Naive thymus-derived CD8-positive, alpha-beta T cell (primary cell): ENCODE measurements around the gene RAPGEF1. TPM values are rescaled to one million over a fixed set of nuclear protein-coding genes. Genes with fewer than 3 reads are reported as not detected.

Source experiments
- ATAC-seq, 2 donors: fragments of 150-1000 bp; cut with Tn5 transposase in 1 of 2; sonication (Bioruptor Pico), chemical (Tn5 transposase) in 1 of 2; 1 replicate in 1 of 2; 2 replicates in 1 of 2; pipeline ENCODE4 v1.10.0; 2021; ENCODE audit warnings: mild to moderate bottlenecking in 2 of 2, moderate library complexity in 2 of 2
- POLR2A ChIA-PET: fragments of 350-600 bp; sonication (Branson Sonifier 250); formaldehyde crosslinking; loops from one replicate; lab custom pipeline; 2021; ENCODE audit warnings: antibody characterized with exemption; lab: Charles Lee
- DNase-seq, 10 donors: peaks; one replicate each; pipeline versions ENCODE4 v3.0.0 to v3.0.0-alpha.2; 2020 to 2022
- H3K27ac Mint-ChIP-seq, 10 donors: one replicate each; pipeline ENCODE4 v1.8.0; 2020 to 2022; ENCODE audit warnings: mild to moderate bottlenecking in 10 of 10, mixed read lengths in 10 of 10, moderate library complexity in 4 of 10, inconsistent platforms in 1 of 10
- H3K27me3 Mint-ChIP-seq, 5 donors: one replicate each; pipeline ENCODE4 v1.8.0; 2021 to 2022; ENCODE audit warnings: mixed read lengths in 5 of 5
- H3K36me3 Mint-ChIP-seq, 3 donors: one replicate each; pipeline ENCODE4 v1.8.0; 2020 to 2022; ENCODE audit warnings: mixed read lengths in 3 of 3, mild to moderate bottlenecking in 2 of 3, inconsistent platforms in 1 of 3
- H3K4me1 Mint-ChIP-seq, 4 donors: one replicate each; pipeline ENCODE4 v1.8.0; 2021 to 2022; ENCODE audit warnings: mixed read lengths in 4 of 4
- H3K4me3 Mint-ChIP-seq, 10 donors: one replicate each; pipeline ENCODE4 v1.8.0; 2020 to 2022; ENCODE audit warnings: mild to moderate bottlenecking in 10 of 10, mixed read lengths in 10 of 10, moderate library complexity in 6 of 10, inconsistent platforms in 1 of 10
- H3K9me3 Mint-ChIP-seq, 9 donors: one replicate each; pipeline ENCODE4 v1.8.0; 2020 to 2022; ENCODE audit warnings: mixed read lengths in 9 of 9, mild to moderate bottlenecking in 3 of 9, inconsistent platforms in 1 of 9, moderate library complexity in 1 of 9
- polyA plus RNA-seq, 3 donors: library from polyadenylated mRNA; unstranded; fragments of 300-500 nt; fragmentation: Illumina TruSeq; gene quantifications; one replicate each; pipeline ENCODE4 v1.2.3, GENCODE V29; 2021
- total RNA-seq, 8 experiments: library from RNA in 2 of 8; stranded (reverse) in 2 of 8; gene quantifications; one replicate each; pipeline ENCODE4 v1.2.3 and lab custom pipeline; 2021 to 2026

RAPGEF1 gene
- total and polyA plus RNA-seq, 5 experiments from 2014 or later = 1.6 to 94.7 (median 9.0) TPM

DNA sequence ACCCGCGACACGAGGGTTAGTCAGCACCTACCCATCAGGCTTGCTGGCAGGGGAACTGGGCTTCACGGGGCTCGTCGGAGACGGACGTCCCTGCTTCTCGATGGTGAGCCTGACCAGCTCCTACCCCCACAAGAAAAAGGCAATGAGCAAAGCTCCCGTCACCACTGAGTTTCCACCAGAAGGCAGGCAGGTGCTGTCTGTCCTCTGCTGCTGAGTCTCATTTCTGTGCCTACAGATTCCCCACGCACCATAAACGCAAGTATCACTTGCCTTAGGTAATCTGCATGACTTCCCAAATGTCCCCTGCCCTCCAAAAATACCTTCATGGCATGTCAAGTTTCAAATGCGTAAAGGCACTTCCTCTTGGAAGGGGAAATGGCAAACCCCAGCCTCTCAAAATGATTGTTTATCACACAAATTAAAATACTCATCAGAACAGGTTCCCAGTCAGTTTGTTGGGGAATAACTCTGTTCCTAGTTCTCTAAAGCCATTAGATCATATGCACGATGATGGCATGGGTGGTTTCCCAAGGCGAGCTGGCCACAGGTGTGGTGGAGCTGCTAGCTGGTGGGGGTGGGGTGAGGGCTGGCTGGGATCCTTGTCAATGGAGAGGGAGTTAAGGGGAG, 109.6 kb downstream of the RAPGEF1 start:
- peaks cover 0 to 58% (median 15%) of the 10 kb centered on the region in 3 donors for H3K36me3 Mint-ChIP-seq
- H3K27me3 Mint-ChIP-seq = no peaks in the 10 kb centered on the region
- ATAC-seq (no peak), DNase-seq (no peak)
- H3K4me3 Mint-ChIP-seq = no peak overlapping the region
- H3K27ac Mint-ChIP-seq = peak overlapping the region in 3 of 10 donors; percentile 44 to 85 (median 52)
- H3K4me1 Mint-ChIP-seq = peaks cover 3 to 54% (median 17%) of the 10 kb centered on the region in 4 donors
- H3K9me3 Mint-ChIP-seq = no peaks in the 10 kb centered on the region
- POLR2A ChIA-PET = no interaction called here

DNA sequence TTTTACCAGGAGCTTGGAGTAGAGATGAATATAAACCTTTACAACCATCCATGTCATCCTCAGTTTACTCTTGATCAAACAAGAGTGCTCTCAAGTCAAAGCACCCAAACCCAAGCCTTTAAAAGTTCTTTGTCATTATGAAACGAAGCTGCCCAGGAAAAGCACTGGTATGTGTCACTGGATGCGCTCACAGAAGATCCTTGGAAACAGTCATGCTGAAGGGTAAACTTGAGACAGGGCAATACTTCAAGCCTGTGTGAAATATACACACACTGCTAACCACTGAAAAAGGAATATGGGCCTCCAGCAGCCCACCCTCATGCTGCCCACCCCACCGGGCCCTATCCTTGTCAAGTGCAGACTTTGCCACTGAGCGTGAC, 110.1 kb downstream of the RAPGEF1 start:
- Mint-ChIP-seq H3K4me3 (no peak overlapping the region), H3K27ac (peak overlapping the region in 2 of 10 donors; percentile 85 to 94), H3K36me3 (peaks cover 0 to 63% (median 16%) of the 10 kb centered on the region in 3 donors), H3K4me1 (peaks cover 3 to 54% (median 12%) of the 10 kb centered on the region in 4 donors), H3K27me3 (no peaks in the 10 kb centered on the region), H3K9me3 (no peaks in the 10 kb centered on the region)
- POLR2A ChIA-PET = no interaction called here
- ATAC-seq = no peak
- DNase-seq = no peak

DNA sequence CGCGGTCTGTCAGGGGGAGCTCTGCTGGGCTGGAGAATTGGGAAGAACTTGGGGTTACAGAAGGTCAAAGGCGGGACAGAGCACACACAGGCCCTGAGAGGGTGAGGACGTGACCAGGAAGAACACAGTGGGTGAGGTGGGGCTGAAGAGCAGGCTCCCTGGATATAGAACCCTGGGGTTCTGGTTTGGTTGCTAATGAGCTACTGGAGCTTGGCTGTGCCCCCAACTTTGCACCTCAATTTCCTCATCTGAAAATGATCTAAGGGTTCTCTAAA, 110.7 kb downstream of the RAPGEF1 start:
- H3K27me3 Mint-ChIP-seq = no peaks in the 10 kb centered on the region
- ATAC-seq = no peak
- no peak for DNase-seq
- peaks cover 3 to 54% (median 11%) of the 10 kb centered on the region in 4 donors for H3K4me1 Mint-ChIP-seq
- H3K9me3 Mint-ChIP-seq = no peaks in the 10 kb centered on the region
- H3K4me3 Mint-ChIP-seq = peak overlapping the region in 3 of 10 donors; percentile 19 to 65 (median 30)
- H3K36me3 Mint-ChIP-seq = peaks cover 0 to 69% (median 17%) of the 10 kb centered on the region in 3 donors
- POLR2A ChIA-PET = no interaction called here
- peak overlapping the region in 6 of 10 donors; percentile 24 to 94 (median 78) for H3K27ac Mint-ChIP-seq

DNA sequence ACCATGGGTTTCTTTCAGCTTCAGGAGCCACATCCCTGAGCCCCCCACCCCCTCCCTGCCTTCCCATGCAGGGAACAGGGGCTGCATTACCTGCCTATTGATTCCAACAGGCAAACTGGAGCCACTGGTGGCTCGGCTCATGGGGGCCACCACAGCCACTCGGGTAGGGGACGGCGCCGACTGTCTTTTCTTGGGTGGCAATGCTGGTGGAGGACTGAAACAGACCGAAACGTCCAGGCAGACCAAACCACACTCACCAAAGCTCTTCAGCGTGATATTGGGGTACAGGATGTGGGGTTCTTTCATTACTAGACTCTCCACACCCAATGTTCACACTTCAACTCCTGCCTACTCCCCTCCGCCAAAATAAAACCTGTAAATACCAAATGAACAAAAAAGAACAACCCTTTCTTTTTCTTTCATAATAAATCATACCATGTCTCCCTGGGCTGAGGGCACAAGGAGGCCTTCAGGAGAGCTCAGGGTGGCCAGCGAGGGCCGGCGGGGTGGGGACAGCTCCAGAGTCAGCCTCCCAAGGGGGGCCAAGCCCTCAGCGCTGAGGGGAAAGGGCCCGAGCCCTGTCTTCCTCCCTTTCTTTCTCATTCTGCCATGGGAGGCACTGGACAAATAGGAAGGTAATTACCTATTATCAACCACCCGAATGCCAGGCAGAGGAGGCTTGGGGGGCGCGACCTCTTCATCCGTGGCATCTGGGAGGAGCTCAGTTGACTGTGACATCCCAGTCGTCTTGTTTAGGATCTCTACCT, 111.2 kb downstream of the RAPGEF1 start:
- POLR2A ChIA-PET = no interaction called here
- peak overlapping the region in 4 of 10 donors; percentile 6 to 74 (median 50) for H3K4me3 Mint-ChIP-seq
- H3K9me3 Mint-ChIP-seq = no peaks in the 10 kb centered on the region
- H3K27me3 Mint-ChIP-seq = no peaks in the 10 kb centered on the region
- ATAC-seq (peak; percentile 22 to 41), DNase-seq (peak in 3 of 10 donors; percentile 5 to 69 (median 15))
- peak overlapping the region in 8 of 10 donors; percentile 52 to 94 (median 77) for H3K27ac Mint-ChIP-seq
- H3K36me3 Mint-ChIP-seq = peaks cover 0 to 70% (median 17%) of the 10 kb centered on the region in 3 donors
- H3K4me1 Mint-ChIP-seq = peaks cover 3 to 59% (median 11%) of the 10 kb centered on the region in 4 donors

DNA sequence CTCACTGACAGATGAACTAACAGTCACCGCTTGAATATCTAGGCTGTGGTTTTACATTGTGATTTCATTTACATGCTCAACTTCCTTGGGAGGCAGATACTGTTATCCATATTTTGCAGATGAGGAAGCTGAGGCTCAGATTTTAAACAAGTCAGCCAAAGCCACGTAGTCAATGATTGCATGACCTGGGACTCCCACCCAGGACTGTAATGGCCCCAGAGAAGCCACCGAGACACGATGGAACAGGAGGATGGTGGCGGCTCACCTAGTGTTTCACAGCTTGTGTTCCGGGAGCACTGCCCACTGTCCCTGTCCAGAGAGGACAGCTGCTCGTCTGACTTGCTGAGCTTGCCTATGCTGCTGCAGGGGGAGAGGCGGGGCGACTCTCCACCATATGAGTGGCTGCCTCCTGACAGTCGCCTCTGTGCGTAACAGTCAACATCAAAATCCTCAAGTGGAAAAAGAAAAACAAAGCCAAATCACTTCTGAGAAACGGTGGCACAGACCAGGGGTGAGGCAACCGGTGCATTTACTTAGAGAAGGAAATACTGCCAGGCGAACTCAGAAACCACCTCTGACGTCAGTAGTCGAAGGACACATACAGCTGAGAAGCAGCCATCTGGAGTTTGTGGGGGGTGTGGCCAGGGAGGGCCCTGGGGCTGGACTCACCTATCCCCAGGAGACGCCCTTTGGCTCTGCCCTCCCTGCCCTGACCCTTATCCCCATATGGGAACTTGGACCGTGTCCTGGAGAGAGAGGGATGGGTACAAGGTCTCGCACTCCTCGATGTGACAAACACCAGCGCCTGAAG, 112.0 kb downstream of the RAPGEF1 start:
- peak overlapping the region in 4 of 10 donors; percentile 12 to 74 (median 54) for H3K4me3 Mint-ChIP-seq
- ATAC-seq (peak; percentile 83 to 85), DNase-seq (peak in 8 of 10 donors; percentile 20 to 69 (median 50))
- H3K27me3 Mint-ChIP-seq = no peaks in the 10 kb centered on the region
- no peaks in the 10 kb centered on the region for H3K9me3 Mint-ChIP-seq
- peaks cover 0 to 70% (median 14%) of the 10 kb centered on the region in 3 donors for H3K36me3 Mint-ChIP-seq
- H3K27ac Mint-ChIP-seq = peak overlapping the region in 9 of 10 donors; percentile 37 to 94 (median 79)
- POLR2A ChIA-PET = interaction anchor here (1.1 kb wide), 1 partner anchor 36 kb away, joined by 3 read pairs; no protein-coding TSS in a partner anchor
- H3K4me1 Mint-ChIP-seq = peaks cover 4 to 66% (median 11%) of the 10 kb centered on the region in 4 donors

DNA sequence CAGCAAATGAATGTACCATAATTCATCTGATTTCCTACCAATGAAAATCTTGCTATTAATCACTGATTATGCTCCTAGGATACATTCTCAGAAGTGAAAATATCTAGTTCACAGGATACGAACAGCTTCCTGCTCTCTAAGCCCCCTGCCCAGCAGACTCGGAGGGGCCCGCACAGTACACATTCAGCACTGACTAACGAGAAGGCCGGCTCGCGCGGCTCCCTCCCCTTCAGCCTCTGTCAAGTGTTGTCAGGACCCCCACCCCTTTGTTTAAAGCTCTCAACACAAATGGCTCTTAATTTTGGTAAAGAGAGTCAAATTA, 112.6 kb downstream of the RAPGEF1 start:
- ATAC-seq (no peak), DNase-seq (no peak)
- peaks cover 4 to 68% (median 11%) of the 10 kb centered on the region in 4 donors for H3K4me1 Mint-ChIP-seq
- no peaks in the 10 kb centered on the region for H3K27me3 Mint-ChIP-seq
- POLR2A ChIA-PET = interaction anchor here (1.1 kb wide), 1 partner anchor 36 kb away, joined by 3 read pairs; no protein-coding TSS in a partner anchor
- peaks cover 0 to 68% (median 12%) of the 10 kb centered on the region in 3 donors for H3K36me3 Mint-ChIP-seq
- H3K4me3 Mint-ChIP-seq = peak overlapping the region in 2 of 10 donors; percentile 62 to 74
- no peaks in the 10 kb centered on the region for H3K9me3 Mint-ChIP-seq
- peak overlapping the region in 8 of 10 donors; percentile 51 to 94 (median 82) for H3K27ac Mint-ChIP-seq

DNA sequence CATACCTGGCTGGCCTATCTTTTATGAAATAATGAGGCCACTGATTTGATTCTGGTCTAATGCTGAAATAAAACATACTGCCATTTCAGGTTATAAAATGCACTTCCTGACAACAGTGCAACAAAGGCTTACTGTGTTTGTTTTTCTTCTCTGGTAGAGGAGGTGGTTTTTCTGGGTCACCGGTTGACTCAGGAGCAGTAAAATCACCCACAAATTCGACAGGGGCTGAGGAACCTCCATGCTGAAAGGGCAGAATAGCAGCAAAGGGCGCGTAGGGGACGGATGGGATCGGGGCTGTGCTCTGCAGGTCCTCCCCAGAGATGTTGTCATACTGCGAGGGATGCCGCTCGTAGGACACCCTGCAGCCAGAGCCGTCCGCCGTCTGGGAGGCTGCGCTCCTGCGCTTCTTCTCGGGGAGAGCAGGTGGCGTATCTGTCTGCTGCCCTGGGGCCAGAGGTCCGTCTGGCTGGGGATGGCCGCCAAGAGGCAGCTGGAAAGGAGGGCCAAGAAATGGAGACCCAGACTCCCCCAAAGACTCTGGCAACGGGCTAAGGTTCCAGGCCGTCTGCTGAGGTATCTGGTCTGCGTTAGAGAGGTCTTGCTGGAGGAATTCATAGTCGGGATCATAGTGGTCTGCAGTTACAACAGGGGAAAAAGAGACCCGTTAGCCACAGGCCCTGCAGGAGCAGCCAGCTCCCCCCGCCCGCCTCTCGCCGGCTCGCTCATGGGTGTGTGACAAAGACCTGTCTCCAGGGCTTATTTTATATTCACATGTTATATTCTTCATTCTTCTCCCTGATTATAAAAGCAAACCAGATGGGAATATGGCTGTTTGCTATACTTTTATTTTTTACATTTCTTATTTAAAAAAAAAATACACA, 113.8 kb downstream of the RAPGEF1 start:
- Mint-ChIP-seq H3K27me3 (no peaks in the 10 kb centered on the region), H3K4me3 (no peak overlapping the region), H3K36me3 (peaks cover 0 to 70% (median 21%) of the 10 kb centered on the region in 3 donors), H3K27ac (peak overlapping the region in 4 of 10 donors; percentile 7 to 65 (median 44)), H3K9me3 (no peaks in the 10 kb centered on the region), H3K4me1 (peaks cover 4 to 74% (median 11%) of the 10 kb centered on the region in 4 donors)
- DNase-seq (no peak), ATAC-seq (no peak)
- POLR2A ChIA-PET = no interaction called here

DNA sequence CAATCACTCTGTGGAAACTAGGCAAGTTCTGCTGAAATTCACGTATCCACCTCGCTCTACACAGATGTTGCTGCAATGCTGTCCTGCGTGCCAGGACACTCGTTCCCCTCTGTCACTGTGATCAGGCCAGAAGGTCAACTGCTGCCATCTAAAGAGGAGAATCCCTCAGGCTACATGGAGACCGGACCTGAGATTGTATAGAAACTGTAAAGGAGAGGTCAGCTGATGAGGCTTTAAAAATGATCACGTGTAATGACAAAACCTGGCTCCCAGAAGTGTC, 114.4 kb downstream of the RAPGEF1 start:
- peak overlapping the region in 5 of 10 donors; percentile 7 to 65 (median 33) for H3K27ac Mint-ChIP-seq
- no peaks in the 10 kb centered on the region for H3K9me3 Mint-ChIP-seq
- H3K27me3 Mint-ChIP-seq = no peaks in the 10 kb centered on the region
- DNase-seq (no peak), ATAC-seq (no peak)
- POLR2A ChIA-PET = no interaction called here
- peak overlapping the region in 1 of 10 donors; percentile 29 for H3K4me3 Mint-ChIP-seq
- H3K4me1 Mint-ChIP-seq = peaks cover 4 to 69% (median 9%) of the 10 kb centered on the region in 4 donors
- H3K36me3 Mint-ChIP-seq = peaks cover 0 to 68% (median 21%) of the 10 kb centered on the region in 3 donors

DNA sequence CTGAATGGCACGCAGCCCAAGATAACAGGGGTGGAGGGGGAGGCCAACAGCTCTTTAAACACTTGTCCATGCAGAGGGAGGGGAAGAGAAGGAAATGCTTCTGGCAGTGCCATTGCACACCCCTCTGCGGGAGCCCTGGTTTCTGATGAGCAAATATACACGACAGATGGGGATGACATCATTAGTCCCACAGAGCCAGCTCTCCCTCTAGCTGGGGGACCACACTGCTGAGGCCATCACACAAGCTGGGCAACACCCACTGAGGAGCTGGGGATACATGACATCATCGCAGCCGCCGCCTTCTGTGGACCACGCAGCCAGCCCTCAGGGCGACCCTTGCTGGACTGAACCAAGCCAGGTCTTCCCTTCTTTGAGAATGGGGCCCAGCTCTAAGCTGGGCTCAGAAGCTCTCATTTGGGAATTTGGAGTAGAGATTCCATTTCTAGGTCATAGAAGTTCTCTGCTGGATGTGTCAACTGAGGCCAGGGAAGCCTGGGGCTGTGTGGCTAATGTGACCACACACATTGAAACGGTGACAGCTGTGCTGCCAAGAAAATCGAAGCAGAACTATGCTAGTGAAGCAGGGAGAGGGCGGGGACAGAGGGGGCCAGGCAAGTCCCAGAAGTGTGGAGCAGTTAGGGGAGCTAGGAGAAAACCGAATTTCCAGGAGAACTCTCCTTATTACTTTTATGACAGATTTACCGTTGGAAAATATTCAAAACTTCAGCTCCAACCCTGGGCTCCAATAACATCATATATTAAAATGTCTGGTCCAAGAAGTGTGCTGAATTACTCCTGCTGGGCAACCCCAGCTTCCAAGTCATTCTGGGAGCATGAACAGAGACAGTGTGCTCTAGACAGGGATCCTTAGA, 115.0 kb downstream of the RAPGEF1 start:
- Mint-ChIP-seq H3K27ac (peak overlapping the region in 4 of 10 donors; percentile 16 to 60 (median 35)), H3K27me3 (no peaks in the 10 kb centered on the region), H3K4me1 (peaks cover 4 to 65% (median 8%) of the 10 kb centered on the region in 4 donors), H3K4me3 (peak overlapping the region in 2 of 10 donors; percentile 22 to 24), H3K9me3 (no peaks in the 10 kb centered on the region), H3K36me3 (peaks cover 0 to 72% (median 21%) of the 10 kb centered on the region in 3 donors)
- ATAC-seq = no peak
- POLR2A ChIA-PET = interaction anchor here (1.1 kb wide), 1 partner anchor 108 kb away, joined by 3 read pairs; no protein-coding TSS in a partner anchor
- DNase-seq = no peak

DNA sequence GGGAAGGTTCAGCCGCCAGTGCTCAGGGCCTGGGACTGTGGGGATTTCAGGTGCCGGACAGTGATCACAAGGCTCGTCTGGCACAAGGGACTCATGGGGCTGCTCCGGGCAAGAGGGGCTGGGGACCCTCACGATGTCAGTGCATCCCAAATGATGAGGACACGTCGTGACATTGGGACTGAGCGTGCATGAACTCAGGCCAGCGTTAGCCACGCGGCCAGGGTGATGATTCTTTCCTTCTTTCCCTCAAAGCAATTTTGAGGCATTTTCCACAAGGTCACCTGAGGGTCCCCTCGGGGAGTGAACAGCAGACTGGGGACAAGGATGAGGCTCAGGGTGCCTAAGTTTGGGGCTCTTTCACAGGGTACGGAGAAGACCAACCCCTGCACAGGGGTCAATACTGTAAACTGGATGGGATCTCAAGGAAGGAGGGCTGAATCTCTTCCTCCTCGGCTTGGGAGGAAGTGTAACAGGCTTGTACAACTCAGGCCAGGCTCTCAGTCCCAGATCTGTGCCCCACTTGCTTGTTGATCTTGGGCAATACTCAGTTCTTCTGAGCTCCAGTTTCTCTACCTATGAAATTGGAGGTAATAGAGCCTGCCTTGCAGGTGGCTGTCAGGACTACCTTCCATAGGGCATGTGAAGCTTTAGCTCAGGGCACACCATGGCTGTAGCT, 116.1 kb downstream of the RAPGEF1 start:
- Mint-ChIP-seq H3K4me1 (peaks cover 2 to 59% (median 6%) of the 10 kb centered on the region in 4 donors), H3K27me3 (no peaks in the 10 kb centered on the region), H3K4me3 (no peak overlapping the region), H3K27ac (peak overlapping the region in 3 of 10 donors; percentile 32 to 52 (median 43)), H3K36me3 (peaks cover 0 to 77% (median 21%) of the 10 kb centered on the region in 3 donors), H3K9me3 (no peaks in the 10 kb centered on the region)
- DNase-seq (no peak), ATAC-seq (no peak)
- POLR2A ChIA-PET = interaction anchor here (0.9 kb wide), 1 partner anchor 109 kb away, joined by 3 read pairs; no protein-coding TSS in a partner anchor
